Measurements from ENCODE around the gene ZFYVE28. TPM values are rescaled to one million over a fixed set of nuclear protein-coding genes. Genes with fewer than 3 reads are reported as not detected.

ZFYVE28 gene
- total RNA-seq, 2 donors from 2014 or later = 6.6 to 30.2 TPM

DNA sequence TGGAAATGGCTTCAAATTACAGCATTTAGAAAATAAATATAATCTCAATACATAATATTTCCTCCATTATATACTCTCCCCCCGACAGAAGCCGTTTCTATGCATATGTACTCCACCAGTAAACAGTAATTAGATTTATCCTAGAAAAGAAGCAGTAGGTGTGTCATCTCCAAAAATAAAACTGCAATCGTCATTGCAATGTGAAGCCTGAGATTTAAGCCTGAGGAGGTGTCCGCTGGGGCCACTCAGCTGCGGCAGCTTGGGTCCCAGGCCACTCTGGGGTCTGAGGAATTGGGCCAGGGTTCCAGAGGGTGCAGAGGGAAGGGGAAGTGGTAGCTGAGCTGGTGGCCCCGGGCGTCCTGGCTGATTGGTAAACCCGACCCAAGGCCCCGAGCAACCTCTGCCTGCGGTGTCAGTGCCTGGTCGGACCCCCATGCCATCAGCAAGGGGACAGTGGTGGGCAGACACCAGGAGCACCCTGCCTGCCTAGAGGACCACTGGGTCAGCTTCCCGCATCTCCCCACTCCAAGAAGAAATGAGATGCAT, 148.8 kb downstream of the ZFYVE28 start:
- intact Hi-C loops (cut with DNase I) = loop anchor here (10.0 kb wide), 3 partner anchors 145 to 665 kb away; partner anchors contain the start of genes CFAP99, FAM193A and ZFYVE28
- Histone ChIP-seq H3K4me3 (no peak overlapping the region), H3K27ac (no peak overlapping the region), H3K36me3 (no peaks in the 10 kb centered on the region), H3K4me1 (replicated peaks) (peaks cover 10% of the 10 kb centered on the region), H3K9me3 (no peaks in the 10 kb centered on the region), H3K27me3 (replicated peaks; ENCODE audit: insufficient read depth) (no peaks in the 10 kb centered on the region)
- no peak for DNase-seq (ENCODE audit: low spot score)
- TF ChIP-seq POLR2A (IDR thresholded peaks at IDR 0.05) = no peak
- TF ChIP-seq, protein P1, sequence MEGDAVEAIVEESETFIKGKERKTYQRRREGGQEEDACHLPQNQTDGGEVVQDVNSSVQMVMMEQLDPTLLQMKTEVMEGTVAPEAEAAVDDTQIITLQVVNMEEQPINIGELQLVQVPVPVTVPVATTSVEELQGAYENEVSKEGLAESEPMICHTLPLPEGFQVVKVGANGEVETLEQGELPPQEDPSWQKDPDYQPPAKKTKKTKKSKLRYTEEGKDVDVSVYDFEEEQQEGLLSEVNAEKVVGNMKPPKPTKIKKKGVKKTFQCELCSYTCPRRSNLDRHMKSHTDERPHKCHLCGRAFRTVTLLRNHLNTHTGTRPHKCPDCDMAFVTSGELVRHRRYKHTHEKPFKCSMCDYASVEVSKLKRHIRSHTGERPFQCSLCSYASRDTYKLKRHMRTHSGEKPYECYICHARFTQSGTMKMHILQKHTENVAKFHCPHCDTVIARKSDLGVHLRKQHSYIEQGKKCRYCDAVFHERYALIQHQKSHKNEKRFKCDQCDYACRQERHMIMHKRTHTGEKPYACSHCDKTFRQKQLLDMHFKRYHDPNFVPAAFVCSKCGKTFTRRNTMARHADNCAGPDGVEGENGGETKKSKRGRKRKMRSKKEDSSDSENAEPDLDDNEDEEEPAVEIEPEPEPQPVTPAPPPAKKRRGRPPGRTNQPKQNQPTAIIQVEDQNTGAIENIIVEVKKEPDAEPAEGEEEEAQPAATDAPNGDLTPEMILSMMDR (IDR thresholded peaks at IDR 0.05) = no peak
- no peak for TF ChIP-seq POLR2AphosphoS5 (IDR thresholded peaks at IDR 0.05)
- WGBS = 85% methylated on average over 12 of the region's 12 CpGs

DNA sequence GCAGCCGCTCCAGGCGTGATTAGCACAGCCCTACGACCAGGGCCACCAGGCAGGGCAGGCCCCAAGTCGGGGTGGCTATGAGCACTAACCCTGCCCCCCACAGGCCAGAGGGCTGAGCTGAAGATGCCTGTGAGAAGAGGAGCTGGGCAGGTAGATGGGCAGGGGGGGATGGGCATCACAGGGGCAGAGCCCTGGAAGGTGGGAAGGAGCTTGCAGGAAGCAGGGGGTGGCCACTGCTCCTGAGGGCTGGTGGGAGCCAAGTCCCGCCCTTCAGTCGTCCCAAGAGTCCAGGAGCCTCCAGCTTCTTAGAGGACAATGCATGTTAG, 149.3 kb downstream of the ZFYVE28 start:
- intact Hi-C loops (cut with DNase I) = loop anchor here (10.0 kb wide), 3 partner anchors 146 to 666 kb away; partner anchors contain the start of genes CFAP99, FAM193A and ZFYVE28
- no peaks in the 10 kb centered on the region for H3K9me3 ChIP-seq
- no peak overlapping the region for H3K4me3 ChIP-seq
- TF ChIP-seq, protein P1 (IDR thresholded peaks at IDR 0.05) = no peak
- TF ChIP-seq POLR2AphosphoS5 (IDR thresholded peaks at IDR 0.05) (no peak), POLR2A (IDR thresholded peaks at IDR 0.05) (no peak)
- 72% methylated on average over 6 of the region's 6 CpGs for whole genome bisulfite sequencing
- DNase-seq (ENCODE audit: low spot score) = no peak
- no peak overlapping the region for H3K27ac ChIP-seq
- no peaks in the 10 kb centered on the region for H3K36me3 ChIP-seq
- H3K4me1 ChIP-seq (replicated peaks) = peaks cover 10% of the 10 kb centered on the region
- H3K27me3 ChIP-seq (replicated peaks; ENCODE audit: insufficient read depth) = no peaks in the 10 kb centered on the region

DNA sequence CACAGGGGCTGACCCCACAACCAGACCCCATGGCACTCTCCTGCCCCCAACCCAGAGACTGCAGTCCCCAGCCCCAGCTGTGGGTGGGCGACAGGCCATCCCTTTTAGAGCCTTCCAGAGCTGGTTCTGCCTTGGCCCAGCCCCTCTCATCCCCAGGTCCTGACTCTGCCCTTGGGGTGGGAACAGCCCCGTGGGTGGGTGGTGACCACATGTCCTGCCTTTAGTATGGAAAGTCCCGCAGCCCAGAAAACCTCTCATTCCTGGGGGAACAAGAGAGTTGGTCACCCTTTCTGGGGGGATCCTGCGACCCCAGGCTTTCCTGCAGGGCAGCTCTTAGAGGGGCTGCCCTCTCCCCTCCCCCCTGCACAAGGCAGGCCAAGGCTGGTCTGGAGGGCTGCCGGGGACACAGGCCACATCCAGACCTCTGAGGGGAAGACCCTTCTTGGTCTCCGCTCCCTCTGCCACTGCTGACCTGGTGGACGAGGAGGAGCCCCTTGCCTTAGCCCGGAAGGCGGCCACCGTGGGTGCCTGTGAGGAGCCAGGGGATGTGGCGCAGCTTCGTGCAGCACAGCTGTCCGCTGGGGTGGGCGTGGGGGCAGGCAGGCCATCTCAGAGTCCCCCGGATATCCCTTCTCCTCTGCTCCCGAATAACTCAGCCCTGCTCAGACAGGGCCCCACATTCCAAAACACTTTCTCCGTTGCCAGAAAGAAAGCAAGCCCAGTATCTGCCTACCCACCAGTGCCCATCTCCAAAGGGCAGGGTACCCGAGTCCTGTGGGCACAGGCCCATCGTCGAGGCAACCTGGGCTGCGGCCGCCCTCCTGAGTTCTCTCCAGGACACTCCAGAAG, 149.9 kb downstream of the ZFYVE28 start:
- TF ChIP-seq, protein P1 (IDR thresholded peaks at IDR 0.05) = no peak
- TF ChIP-seq POLR2A (IDR thresholded peaks at IDR 0.05) = no peak
- no peak for TF ChIP-seq POLR2AphosphoS5 (IDR thresholded peaks at IDR 0.05)
- WGBS = 83% methylated on average over 22 of the region's 22 CpGs

DNA sequence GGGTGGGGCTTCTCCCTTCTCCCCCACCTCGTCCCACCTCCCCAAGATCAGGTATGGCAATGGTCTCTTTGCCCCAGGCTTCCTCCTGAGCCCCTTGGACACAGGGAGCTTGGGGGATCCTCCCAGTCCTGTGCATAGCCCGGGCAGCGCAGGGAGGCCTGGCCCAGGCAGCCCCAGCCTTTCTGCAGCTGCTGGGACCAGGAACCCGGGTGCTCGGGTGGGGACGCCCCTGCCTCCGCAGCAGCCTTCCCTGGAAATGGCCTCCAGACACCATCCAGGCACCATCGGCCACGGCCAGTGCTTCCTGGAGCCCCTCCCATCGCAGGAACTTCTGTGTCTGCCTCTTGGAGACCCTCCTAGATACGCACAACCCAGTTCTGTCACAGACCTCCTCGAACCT, 150.6 kb downstream of the ZFYVE28 start:
- WGBS = 91% methylated on average over 8 of the region's 12 CpGs
- no peak overlapping the region for H3K4me3 ChIP-seq
- peaks cover 10% of the 10 kb centered on the region for H3K4me1 ChIP-seq (replicated peaks)
- TF ChIP-seq POLR2AphosphoS5 (IDR thresholded peaks at IDR 0.05) (no peak), POLR2A (IDR thresholded peaks at IDR 0.05) (no peak)
- TF ChIP-seq, protein P1 (IDR thresholded peaks at IDR 0.05) = no peak
- no peaks in the 10 kb centered on the region for H3K36me3 ChIP-seq
- H3K27ac ChIP-seq = no peak overlapping the region
- intact Hi-C loops (cut with DNase I) = loop anchor here (10.0 kb wide), 3 partner anchors 147 to 667 kb away; partner anchors contain the start of genes CFAP99, FAM193A and ZFYVE28
- no peak for DNase-seq (ENCODE audit: low spot score)
- no peaks in the 10 kb centered on the region for H3K9me3 ChIP-seq
- H3K27me3 ChIP-seq (replicated peaks; ENCODE audit: insufficient read depth) = no peaks in the 10 kb centered on the region

More for the DNA sequence above, 149.9 kb downstream of the ZFYVE28 start:
- Histone ChIP-seq H3K4me3 (no peak overlapping the region), H3K4me1 (replicated peaks) (peaks cover 10% of the 10 kb centered on the region), H3K27ac (no peak overlapping the region), H3K9me3 (no peaks in the 10 kb centered on the region), H3K27me3 (replicated peaks; ENCODE audit: insufficient read depth) (no peaks in the 10 kb centered on the region), H3K36me3 (no peaks in the 10 kb centered on the region)
- no peak for DNase-seq (ENCODE audit: low spot score)
- intact Hi-C loops (cut with DNase I) = loop anchor here (10.0 kb wide), 3 partner anchors 146 to 666 kb away; partner anchors contain the start of genes CFAP99, FAM193A and ZFYVE28
